HG02623 (cell line): ENCODE results near the gene CHP2.
"Not testable (repeated sequence)": the region's sequence is repeated elsewhere in the genome, so short reads cannot be mapped to it uniquely, and the experiment has no call there.

Experiments used
- ATAC-seq: cut with Tn5 transposase; IDR thresholded peaks from one replicate; pipeline ENCODE4 v1.9.1; 2021; ENCODE audit warnings: moderate library complexity; ENCODE audit not compliant: unreplicated experiment

CHP2 gene

DNA sequence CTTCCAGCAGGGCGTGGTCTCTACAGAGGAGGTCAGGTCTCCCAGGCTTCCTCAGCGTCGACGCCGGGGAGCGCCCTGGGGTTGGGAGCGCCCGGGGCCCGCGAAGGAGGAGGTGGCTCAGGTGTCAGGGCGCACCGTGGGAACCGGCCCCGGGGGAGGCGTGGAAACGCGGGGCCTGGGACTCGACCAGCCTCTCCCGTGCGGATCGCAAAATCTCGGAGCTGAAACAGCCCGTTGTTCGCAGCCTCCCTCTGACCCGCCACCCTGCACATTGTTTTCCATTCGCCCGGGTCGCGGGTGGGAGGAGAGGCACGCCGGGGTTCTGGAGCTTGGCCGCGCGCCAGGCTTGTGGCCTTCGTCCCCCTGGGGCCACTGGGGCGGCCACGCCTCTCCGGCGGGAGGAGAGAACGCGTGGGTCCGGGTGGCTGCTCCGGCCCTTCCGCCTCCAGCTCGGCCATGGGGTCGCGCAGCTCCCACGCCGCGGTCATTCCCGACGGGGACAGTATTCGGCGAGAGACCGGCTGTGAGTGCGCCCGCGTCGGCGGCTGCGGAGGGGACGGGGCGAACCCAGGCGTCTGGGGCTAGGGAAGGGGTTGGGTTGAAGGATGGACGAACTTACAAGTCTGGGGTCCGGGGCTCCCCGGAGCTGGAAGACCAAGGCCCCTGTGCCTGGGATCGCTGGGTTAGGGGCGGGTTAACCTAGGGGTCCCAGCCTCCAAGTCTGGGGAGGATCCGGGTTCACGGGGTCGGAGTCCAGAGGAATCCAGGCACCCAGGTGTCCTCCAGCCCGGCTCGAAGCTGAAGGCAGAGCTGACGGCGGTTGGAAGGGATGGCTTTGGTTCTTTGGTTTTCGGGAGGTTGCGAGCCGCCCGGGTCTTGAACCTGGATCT lies at the start of gene CHP2:
CHP2 (plus strand) TSS at position 433 of the 890 bp plus-strand sequence; CDS start at position 457, 24 bp downstream.
- no peak for ATAC-seq

- no peak for ATAC-seq
Observed at GRCh38 chr16:23705517-23705902, 49.3 kb upstream of the CHP2 start.

DNA sequence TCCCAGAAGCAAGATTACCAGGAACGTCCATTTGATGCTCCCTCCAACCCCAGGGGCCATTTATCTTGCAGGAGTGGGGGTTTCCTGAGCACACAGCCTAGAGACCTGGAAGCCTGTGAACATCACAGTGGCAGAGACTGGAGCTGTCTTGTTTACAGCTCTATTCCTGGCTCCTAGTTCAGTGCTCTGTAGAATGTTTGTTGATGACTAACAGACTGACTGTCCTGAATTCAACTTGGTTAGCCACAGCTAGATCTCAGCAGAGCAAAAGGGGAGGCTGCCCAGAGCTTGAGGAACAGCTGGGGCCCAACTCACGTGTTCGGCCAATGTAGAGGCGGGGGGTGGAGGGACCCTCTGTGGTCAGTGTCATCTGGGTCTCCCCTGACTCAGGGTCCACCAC lies 48.4 kb upstream of the CHP2 start:
- ATAC-seq, result no peak

DNA sequence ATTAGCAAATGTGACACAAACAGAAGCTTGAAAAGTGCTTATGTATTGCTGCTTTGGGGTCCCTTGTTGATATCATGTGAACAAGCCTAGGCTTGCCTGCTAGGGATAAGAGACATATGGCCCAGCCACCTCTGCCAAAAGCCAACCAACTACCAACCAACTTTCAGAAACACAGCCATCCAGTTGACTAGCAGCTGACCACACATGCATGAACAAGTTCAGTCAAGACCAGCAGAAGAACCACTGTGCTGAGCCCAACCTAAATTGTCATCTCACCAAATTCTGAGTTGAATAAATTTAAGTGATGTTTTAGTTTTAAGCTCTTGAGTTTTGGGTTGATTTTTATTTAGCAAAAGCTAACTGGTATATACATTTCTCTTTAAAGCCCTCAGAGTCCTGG lies 45.3 kb upstream of the CHP2 start:
- no peak for ATAC-seq

DNA sequence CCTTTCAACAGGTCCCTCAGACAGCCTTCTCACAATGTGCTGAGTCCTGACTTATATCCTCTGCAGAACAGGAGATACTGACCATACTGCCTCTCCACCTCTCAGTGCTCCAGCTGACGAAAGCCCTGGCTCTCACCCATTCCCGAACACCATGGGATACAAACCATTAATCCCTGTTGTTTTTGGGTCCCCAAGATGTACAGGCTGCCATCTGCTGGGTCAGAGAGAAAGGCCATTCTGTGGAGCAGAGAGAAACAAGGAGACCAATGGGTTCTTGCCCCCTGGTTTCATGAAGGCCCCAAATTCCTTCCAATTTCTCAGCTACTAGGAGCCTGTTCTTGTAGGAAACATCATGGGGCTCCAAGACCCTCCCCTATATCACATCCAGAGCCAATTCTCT lies 44.8 kb upstream of the CHP2 start:
- no peak for ATAC-seq

- ATAC-seq, result no peak
Observed at GRCh38 chr16:23710504-23710903, 44.3 kb upstream of the CHP2 start.

DNA sequence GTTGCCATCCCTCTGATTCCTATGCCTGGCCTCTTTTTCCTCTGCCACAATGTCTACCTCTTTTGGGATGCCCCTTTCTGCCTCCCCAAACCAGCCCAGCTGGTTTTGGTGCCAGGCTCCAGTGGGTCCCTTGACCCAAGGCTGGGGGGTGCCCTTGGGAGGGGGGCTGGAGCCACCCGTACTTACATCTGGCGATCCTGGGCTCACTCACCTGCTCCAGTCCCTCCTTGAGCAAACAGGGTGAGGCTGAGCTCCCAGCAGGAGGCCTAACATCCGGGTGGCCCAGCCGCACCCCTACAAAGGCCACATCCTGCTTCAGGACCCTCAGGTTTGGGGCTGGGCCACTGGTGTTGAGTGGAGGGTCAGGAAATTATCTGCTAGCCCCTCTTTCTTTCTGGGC lies 43.0 kb upstream of the CHP2 start:
- ATAC-seq, result no peak

DNA sequence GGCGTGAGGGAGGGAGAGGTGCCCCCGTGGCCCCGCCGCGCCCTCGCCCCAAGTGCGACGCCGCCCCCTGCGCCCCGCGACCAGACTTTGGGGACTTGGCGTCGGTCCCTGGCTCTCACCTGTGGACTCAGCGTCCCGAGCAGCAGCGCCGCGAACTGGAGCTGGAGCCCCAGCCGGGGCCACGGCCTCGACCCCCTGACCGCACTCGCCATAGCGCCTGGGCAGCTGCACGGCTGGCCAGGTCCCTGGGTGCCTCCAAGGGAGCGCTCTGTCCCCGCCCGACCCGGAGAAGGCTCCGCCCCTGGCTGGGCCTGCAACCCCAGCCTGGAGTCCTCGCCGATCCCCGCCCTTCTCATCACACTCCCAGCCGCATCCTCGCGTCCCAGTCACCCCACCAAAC lies 41.9 kb upstream of the CHP2 start, which contains the start of gene ERN2:
ERN2 (minus strand) TSS at position 247 of the 400 bp plus-strand sequence; CDS start at position 212, 35 bp downstream.
- no peak for ATAC-seq

DNA sequence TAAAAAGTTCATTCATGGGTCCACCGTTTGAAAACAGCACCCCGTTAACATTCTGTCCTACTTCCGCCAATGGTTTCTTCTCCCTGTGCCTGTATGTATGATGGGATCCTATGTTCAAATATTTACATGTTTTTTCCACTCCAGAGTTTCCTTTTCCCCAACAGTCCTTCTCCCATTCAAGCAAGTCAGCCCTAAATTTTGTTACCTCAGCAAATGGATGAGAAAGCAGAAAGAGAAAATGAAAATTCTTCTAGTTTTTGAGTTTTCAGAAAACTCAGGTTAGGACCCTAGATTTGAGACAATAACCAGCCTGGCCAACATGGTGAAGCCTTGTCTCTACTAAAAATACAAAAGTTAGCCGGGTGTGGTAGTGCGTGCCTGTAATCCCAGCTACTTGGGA lies 38.3 kb upstream of the CHP2 start:
- ATAC-seq, result no peak

DNA sequence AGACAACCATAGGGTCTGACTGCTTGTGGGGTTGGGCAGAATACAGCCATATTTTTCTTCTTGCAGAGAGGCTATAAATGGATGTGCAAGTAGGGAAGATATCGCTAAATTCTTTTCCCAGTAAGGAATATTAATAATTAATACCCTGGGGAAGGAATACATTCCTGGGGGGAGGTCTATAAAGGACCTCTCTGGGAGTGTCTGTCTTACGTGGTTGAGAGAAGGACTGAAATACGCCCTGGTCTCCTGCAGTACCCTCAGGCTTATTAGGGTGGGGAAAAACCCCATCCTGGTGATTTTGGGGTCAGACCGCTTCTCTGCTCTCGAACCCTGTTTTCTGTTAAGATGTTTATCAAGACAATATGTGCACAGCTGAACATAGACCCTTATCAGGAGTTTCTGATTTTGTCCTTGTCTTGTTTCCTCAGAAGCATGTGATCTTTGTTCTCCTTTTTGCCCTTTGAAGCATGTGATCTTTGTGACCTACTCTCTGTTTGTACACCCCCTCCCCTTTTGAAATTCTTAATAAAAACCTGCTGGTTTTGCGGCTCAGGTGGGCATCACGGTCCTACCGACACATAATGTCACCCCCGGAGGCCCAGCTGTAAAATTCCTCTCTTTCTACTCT lies 32.1 kb upstream of the CHP2 start:
- ATAC-seq, result not testable (repeated sequence)

DNA sequence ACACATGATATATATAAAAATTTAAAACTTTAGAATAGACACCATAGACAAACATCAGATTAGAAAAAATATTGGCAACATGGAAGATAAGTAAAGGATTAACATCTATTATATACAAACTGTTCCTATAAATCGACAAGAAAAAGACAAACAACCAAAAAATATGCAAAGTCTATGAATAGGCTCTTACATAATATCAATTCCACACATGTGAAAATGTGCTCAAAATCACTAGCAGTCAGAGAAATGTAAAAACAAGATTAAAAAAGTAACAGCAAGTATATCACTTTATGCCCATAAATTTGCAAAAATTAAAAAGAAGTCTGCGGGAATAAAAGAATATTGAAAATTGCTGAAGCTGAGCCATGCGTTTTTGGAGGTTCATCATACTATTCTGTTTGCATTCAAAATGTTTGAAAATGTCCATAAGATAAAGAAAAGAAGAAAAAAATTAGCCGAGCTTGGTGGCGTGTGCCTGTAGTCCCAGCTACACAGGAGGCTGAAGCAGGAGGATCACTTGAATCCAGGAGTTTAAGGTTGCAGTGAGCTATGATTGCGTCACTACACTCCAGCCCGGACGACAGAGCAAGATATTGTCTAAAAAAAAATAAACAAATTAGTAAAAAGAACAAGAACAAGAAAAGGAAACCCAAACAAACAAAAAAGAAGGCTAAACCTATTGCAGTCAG lies 30.6 kb upstream of the CHP2 start:
- no peak for ATAC-seq

- ATAC-seq, result no peak
Observed at GRCh38 chr16:23724785-23725131, 30.1 kb upstream of the CHP2 start.

DNA sequence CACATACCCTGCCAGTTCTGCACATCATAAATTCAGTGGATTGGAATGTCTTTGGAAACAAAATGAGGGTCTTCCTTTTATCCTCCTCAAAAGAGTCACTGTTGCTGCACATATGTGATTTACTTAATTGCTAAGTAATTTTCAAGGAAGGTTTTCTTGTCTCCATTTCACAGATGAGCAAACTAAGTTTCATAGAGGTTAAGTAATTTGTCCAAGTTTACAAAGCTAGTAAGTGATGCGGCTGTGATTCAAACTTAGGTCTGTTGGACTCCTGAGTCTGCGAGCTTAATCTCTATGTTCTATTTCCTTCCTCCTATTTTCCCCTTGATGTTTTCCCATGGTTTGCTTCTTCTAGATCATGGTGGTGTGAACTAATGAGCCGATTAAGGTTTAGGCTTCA lies 28.1 kb upstream of the CHP2 start:
- ATAC-seq, result no peak

- no peak for ATAC-seq
Observed at GRCh38 chr16:23728112-23728477, 26.7 kb upstream of the CHP2 start.

DNA sequence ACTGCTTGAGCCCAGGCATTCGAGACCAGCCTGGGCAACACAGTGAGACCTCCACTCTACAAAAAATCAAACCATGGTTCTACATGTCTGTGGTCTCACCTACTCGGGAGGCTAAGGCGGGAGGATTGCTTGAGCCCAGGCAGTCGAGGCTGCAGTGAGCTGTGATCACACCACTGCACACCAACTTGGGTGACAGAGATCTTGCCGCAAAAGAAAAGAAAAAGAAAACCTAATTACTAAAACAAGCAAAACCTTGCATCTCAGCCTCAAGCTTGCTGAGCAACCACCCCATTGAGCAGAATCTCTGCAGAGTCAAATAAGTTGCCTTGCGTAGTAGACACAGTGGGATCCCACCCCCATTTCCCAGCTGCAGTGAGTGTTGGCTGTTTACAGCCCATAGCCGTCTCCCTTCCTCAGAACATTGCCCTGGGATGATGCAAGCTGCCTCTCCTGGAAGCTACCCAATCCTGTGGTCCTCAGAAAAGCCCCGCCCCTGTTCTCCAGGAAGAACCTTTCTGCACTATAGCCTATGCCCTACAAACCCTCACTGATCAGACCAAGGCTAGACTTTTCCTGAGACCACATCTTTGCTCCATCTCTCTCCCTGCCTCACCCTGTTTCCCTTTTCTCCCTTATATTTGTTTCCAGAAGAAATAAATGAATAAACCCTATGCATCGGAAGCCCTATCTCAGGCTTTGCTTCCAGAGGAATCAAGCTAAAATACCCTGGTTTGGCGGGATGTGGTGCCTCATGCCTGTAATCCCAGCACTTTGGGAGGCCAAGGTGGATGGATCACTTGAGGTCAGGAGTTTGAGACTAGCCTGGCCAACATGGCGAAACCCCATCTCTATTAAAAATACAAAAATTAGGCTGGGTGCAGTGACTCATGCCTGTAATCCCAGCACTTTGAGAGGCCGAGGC lies 25.1 kb upstream of the CHP2 start:
- no peak for ATAC-seq

- ATAC-seq, result no peak
Observed at GRCh38 chr16:23734176-23734893, 20.5 kb upstream of the CHP2 start.

DNA sequence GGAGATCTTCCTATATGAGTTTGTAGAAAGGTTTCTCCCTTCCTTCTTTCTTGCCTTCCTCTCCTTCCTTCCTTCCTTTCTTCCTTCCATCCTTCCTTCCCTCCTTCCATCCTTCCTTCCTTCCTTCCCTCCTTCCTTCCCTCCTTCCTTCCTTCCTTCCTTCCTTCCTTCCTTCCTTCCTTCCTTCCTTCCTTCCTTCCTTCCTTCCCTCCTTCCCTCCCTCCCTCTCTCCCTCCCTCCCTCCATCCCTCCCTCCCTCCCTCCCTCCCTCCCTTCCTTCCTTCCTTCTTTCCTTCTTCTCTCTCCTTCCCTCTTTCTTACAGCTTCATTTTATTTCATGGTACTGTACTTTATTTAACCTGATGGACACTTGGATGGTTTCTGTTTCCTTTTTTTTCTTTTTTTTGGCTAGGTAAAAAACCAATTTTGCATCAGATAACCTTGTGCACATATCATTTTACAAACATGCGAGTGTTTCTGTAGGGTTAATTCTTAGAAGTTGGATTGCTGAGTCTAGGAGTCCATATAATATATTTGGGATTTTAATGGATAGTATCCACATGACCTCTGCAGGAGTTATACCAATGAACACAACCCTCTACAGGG lies 17.3 kb upstream of the CHP2 start:
- not testable (repeated sequence) for ATAC-seq

- no peak for ATAC-seq
Observed at GRCh38 chr16:23739516-23739915, 15.3 kb upstream of the CHP2 start.

DNA sequence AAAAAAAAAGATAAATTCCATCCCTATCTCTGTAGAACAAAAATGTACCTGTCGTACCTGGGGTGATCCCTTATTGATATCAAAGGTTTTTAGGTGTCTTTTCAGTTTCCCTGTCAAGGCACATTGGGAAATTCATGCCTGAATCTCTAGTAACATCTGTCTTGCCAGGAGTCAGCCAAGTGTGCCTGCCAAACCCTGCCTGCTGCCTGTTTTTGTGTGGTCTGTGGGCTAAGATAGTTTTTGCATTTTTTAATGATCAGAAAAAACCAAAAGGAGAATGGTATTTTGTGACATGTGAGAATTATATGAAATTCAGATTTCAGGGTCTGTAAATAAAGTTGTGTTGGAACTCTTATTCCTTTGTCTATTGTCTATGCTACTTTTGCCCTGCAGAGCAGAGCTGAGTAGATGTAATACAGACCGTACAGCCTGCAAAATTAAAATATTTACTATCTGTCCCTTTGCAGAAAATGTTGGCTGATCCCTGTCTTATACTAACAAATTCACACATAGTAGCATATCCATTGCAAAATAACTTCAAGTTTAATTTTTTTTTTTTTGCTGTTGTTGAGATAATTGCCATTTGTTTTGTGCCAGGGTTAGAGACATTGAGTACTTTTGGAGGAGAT lies 13.0 kb upstream of the CHP2 start:
- ATAC-seq, result no peak
